K562 (cell line): Measurements from ENCODE around the gene INTS12.

ENCODE experiments used
- CREB1 ChIP-seq, 2 experiments: sonication (generic) in 1 of 2; formaldehyde crosslinking in 1 of 2; IDR thresholded peaks; 2 replicates each; pipeline versions ENCODE4 v1.6.1 to v1.8.0; 2012 to 2022; ENCODE audit warnings: inconsistent platforms in 1 of 2, mild to moderate bottlenecking in 1 of 2, missing genetic modification reagents in 1 of 2, moderate library complexity in 1 of 2
- HNRNPUL1 ChIP-seq: fragments of 200-400 bp; formaldehyde crosslinking; IDR thresholded peaks from 2 replicates; pipeline ENCODE4 v1.6.1; 2017; ENCODE audit warnings: low read length
- IRF2 ChIP-seq: sonication (generic); formaldehyde crosslinking; IDR thresholded peaks from 2 replicates; pipeline ENCODE4 v1.8.1; 2022; ENCODE audit warnings: mild to moderate bottlenecking, missing genetic modification reagents
- MXI1 ChIP-seq: IDR thresholded peaks from 2 replicates; pipeline ENCODE4 v1.6.1; 2011; ENCODE audit warnings: low read depth, mild to moderate bottlenecking, improper control_type of control experiment, low read length
- SMC3 ChIP-seq: conservative IDR thresholded peaks from 2 replicates; pipeline ENCODE4 v1.6.1; 2011; ENCODE audit warnings: low read depth, low read length, improper control_type of control experiment; ENCODE audit not compliant: insufficient read depth
- TCF3 ChIP-seq: sonication (generic); formaldehyde crosslinking; IDR thresholded peaks from 2 replicates; pipeline ENCODE4 v1.4.0; 2020; ENCODE audit warnings: mild to moderate bottlenecking, missing genetic modification reagents
- ZFP91 ChIP-seq: sonication (generic); formaldehyde crosslinking; IDR thresholded peaks from 2 replicates; pipeline ENCODE4 v1.8.0; 2022; ENCODE audit warnings: mild to moderate bottlenecking, missing genetic modification reagents
- TF ChIP-seq, protein P1 (sequence below), 3 experiments: fragments of 200-800 bp in 1 of 3; sonication (Bioruptor generic) in 1 of 3; sonication (generic) in 1 of 3; formaldehyde crosslinking in 1 of 3; IDR thresholded peaks; 2 replicates each; pipeline versions ENCODE4 v1.6.1 to v1.8.0; 2016 to 2022; ENCODE audit warnings: mild to moderate bottlenecking in 2 of 3, missing compliant biosample characterization in 2 of 3, missing genetic modification characterization in 2 of 3, missing genetic modification reagents in 1 of 3

- TF ChIP-seq SMC3 (no peak), TCF3 (CRISPR knock-in tag) (no peak), HNRNPUL1 (no peak), MXI1 (no peak), ZFP91 (CRISPR knock-in tag) (no peak), IRF2 (CRISPR knock-in tag) (no peak), CREB1 (IDR thresholded peaks at IDR 0.05) (no peak), CREB1 (CRISPR knock-in tag; IDR thresholded peaks at IDR 0.05) (no peak)
- TF ChIP-seq, protein P1, sequence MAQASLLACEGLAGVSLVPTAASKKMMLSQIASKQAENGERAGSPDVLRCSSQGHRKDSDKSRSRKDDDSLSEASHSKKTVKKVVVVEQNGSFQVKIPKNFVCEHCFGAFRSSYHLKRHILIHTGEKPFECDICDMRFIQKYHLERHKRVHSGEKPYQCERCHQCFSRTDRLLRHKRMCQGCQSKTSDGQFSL (CRISPR knock-in tag; IDR thresholded peaks at IDR 0.05), result no peak
- TF ChIP-seq, protein P1 (tag; IDR thresholded peaks at IDR 0.05), result no peak
Observed at GRCh38 chr4:105719204-105719603, 10.7 kb upstream of the INTS12 start.
